ENCODE data around the gene MGAT1.

The MGAT1 gene

DNA sequence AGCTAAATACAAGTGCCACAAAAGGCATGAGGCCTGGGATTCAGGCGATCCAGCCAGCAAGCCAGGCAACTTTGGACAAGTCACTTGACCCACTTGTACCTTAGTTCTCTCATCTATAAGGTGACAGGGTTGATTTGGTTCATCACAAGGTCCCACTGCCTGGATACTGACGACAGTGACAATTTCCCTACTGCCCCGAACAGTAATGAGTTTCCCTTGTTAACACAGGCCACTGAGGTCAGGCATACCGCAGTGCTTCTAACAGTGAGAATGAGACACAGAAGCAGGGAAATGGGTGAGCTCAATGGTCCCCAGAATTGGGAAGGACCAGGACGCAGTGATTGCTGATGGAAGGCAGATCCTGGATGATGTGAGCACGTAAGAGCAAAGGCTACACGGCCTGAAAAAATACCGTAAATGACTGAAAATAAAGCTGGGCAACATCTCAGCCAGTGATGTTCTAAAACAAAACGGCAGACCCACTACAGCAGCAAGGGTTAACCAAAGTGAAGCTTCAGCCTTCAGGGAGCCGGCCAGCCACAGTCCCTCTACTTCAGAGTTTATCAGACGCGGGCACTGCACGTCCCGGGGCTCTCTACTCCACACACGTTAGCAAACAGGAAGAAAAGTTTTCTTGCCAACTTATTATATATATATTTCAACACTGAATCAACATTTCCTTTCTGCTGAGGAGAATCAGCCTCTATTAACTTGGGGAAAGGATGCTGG is 846 bp downstream of the MGAT1 start:
- TF ChIP-seq ISL1 (CRISPR knock-in tag; IDR thresholded peaks at IDR 0.05) (no peak), ZC3H10 (CRISPR knock-in tag; IDR thresholded peaks at IDR 0.05) (no peak)
- TF ChIP-seq, protein P1, sequence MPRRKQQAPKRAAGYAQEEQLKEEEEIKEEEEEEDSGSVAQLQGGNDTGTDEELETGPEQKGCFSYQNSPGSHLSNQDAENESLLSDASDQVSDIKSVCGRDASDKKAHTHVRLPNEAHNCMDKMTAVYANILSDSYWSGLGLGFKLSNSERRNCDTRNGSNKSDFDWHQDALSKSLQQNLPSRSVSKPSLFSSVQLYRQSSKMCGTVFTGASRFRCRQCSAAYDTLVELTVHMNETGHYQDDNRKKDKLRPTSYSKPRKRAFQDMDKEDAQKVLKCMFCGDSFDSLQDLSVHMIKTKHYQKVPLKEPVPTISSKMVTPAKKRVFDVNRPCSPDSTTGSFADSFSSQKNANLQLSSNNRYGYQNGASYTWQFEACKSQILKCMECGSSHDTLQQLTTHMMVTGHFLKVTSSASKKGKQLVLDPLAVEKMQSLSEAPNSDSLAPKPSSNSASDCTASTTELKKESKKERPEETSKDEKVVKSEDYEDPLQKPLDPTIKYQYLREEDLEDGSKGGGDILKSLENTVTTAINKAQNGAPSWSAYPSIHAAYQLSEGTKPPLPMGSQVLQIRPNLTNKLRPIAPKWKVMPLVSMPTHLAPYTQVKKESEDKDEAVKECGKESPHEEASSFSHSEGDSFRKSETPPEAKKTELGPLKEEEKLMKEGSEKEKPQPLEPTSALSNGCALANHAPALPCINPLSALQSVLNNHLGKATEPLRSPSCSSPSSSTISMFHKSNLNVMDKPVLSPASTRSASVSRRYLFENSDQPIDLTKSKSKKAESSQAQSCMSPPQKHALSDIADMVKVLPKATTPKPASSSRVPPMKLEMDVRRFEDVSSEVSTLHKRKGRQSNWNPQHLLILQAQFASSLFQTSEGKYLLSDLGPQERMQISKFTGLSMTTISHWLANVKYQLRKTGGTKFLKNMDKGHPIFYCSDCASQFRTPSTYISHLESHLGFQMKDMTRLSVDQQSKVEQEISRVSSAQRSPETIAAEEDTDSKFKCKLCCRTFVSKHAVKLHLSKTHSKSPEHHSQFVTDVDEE (CRISPR knock-in tag; IDR thresholded peaks at IDR 0.05) = no peak
- TF ChIP-seq, protein P2, sequence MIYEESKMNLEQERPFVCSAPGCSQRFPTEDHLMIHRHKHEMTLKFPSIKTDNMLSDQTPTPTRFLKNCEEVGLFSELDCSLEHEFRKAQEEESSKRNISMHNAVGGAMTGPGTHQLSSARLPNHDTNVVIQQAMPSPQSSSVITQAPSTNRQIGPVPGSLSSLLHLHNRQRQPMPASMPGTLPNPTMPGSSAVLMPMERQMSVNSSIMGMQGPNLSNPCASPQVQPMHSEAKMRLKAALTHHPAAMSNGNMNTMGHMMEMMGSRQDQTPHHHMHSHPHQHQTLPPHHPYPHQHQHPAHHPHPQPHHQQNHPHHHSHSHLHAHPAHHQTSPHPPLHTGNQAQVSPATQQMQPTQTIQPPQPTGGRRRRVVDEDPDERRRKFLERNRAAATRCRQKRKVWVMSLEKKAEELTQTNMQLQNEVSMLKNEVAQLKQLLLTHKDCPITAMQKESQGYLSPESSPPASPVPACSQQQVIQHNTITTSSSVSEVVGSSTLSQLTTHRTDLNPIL (CRISPR knock-in tag; IDR thresholded peaks at IDR 0.05; ENCODE audit: low read depth) = no peak
- peak; percentile 61 for ATAC-seq

DNA sequence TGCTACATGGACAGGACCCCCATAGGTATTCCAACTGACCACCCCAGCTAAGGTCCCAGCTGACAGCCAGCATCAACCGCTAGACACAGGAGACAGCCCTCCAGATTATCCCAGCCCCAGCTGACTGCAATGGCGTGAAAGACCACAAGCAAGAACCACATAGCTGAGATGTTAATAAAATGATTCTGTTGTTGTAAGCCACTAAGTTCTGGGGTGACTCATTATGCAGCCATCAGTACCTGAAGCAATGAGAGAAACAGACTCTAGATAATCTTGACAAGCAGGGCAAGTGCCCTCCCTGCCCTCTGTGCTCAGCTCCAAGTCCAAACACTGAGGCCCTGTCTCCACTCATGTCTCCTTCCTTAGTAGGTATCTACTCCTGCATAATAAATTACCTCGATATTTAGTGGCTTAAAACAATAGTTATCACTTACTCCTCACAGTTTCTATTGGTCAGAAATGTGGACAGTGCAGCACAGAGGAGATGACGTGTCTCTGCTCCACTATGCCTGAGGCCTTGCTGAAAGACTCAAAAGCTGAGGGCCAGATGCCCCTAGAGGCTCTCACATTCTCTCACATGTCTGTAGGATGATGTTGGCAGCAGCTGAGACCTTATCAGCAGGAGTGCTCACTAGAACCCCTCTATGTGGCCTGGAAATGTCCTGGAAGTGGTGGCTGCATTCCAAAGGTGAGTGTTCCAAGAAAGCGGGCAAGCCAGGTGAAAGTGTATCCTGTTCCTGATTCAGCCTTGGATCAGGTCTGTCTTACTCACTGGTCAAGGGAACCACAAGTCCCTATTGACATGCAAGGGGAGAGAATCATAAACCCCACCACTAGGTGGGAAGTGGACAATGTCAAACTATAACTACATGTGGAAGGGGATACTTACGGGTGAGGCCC is 2.5 kb downstream of the MGAT1 start:
- TF ChIP-seq BACH2 (CRISPR knock-in tag; IDR thresholded peaks at IDR 0.05; ENCODE audit: borderline replicate concordance) (no peak), ZFP30 (CRISPR knock-in tag; IDR thresholded peaks at IDR 0.05) (no peak), ISL1 (CRISPR knock-in tag; IDR thresholded peaks at IDR 0.05) (no peak), PPARA (CRISPR knock-in tag; IDR thresholded peaks at IDR 0.05; ENCODE audit: borderline replicate concordance) (no peak), ZFP3 (CRISPR knock-in tag; IDR thresholded peaks at IDR 0.05) (no peak), GLIS3 (CRISPR knock-in tag; IDR thresholded peaks at IDR 0.05) (no peak), ESRRG (CRISPR knock-in tag; IDR thresholded peaks at IDR 0.05) (no peak)
- TF ChIP-seq, protein P3, sequence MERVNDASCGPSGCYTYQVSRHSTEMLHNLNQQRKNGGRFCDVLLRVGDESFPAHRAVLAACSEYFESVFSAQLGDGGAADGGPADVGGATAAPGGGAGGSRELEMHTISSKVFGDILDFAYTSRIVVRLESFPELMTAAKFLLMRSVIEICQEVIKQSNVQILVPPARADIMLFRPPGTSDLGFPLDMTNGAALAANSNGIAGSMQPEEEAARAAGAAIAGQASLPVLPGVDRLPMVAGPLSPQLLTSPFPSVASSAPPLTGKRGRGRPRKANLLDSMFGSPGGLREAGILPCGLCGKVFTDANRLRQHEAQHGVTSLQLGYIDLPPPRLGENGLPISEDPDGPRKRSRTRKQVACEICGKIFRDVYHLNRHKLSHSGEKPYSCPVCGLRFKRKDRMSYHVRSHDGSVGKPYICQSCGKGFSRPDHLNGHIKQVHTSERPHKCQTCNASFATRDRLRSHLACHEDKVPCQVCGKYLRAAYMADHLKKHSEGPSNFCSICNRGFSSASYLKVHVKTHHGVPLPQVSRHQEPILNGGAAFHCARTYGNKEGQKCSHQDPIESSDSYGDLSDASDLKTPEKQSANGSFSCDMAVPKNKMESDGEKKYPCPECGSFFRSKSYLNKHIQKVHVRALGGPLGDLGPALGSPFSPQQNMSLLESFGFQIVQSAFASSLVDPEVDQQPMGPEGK (CRISPR knock-in tag; IDR thresholded peaks at IDR 0.05; ENCODE audit: borderline replicate concordance) = no peak
- TF ChIP-seq, protein P4, sequence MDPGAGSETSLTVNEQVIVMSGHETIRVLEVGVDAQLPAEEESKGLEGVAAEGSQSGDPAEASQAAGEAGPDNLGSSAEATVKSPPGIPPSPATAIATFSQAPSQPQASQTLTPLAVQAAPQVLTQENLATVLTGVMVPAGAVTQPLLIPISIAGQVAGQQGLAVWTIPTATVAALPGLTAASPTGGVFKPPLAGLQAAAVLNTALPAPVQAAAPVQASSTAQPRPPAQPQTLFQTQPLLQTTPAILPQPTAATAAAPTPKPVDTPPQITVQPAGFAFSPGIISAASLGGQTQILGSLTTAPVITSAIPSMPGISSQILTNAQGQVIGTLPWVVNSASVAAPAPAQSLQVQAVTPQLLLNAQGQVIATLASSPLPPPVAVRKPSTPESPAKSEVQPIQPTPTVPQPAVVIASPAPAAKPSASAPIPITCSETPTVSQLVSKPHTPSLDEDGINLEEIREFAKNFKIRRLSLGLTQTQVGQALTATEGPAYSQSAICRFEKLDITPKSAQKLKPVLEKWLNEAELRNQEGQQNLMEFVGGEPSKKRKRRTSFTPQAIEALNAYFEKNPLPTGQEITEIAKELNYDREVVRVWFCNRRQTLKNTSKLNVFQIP (CRISPR knock-in tag; IDR thresholded peaks at IDR 0.05; ENCODE audit: borderline replicate concordance, low read depth) = no peak
- no peak for ATAC-seq

DNA sequence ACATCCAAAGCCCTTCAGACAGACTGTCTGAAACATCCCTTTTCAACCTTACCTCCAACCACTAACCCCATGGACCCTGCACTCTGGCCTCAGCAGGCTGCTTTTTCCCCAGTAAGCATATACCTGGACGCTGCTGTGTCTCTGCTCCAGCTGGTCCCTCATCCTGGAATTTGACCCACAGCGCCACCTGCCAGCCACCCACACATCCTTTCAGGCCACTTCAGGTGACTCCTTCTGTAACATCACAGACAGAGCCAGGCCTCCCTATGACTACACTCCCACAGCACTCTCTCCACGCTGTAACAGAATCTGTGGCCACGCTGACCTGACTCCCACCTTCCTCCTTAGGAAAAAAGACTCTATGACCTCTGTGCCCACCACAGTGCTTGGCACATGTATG is 3.4 kb downstream of the MGAT1 start:
- no peak for ATAC-seq
- no peak for TF ChIP-seq ZNF565 (CRISPR knock-in tag; conservative IDR thresholded peaks at IDR 0.05; ENCODE audit: low read depth)
- no peak for TF ChIP-seq RARB (CRISPR knock-in tag; IDR thresholded peaks at IDR 0.05)
- TF ChIP-seq ESRRG (CRISPR knock-in tag; IDR thresholded peaks at IDR 0.05) = no peak
- TF ChIP-seq, protein P1 (CRISPR knock-in tag; IDR thresholded peaks at IDR 0.05) = no peak
- TF ChIP-seq GLIS3 (CRISPR knock-in tag; IDR thresholded peaks at IDR 0.05) = no peak

DNA sequence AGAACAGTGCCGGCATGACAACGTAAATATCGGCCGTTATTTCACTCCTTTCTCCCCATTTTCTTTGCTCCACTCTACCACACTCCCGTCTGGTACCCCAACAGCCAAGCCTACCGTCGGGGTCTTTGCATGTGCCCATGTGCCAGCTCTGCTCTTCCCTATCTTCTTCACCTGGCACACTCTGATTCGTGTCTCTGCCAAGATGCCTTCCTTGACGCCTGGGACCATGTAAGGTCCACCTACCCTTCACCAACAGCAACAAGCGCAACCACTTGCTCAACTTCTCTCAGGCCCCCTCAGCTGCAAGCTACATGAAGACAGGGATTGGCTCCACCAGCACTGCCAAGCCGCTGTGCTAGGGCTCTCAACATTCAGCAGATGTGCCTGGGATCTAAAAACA is 4.4 kb downstream of the MGAT1 start:
- no peak for ATAC-seq
- TF ChIP-seq PPARA (CRISPR knock-in tag; IDR thresholded peaks at IDR 0.05; ENCODE audit: borderline replicate concordance) = no peak
- no peak for TF ChIP-seq CSDC2 (CRISPR knock-in tag; IDR thresholded peaks at IDR 0.05)
- no peak for TF ChIP-seq ZNF70 (CRISPR knock-in tag; IDR thresholded peaks at IDR 0.05)
- TF ChIP-seq TOX (CRISPR knock-in tag; IDR thresholded peaks at IDR 0.05; ENCODE audit: borderline replicate concordance) = no peak
- no peak for TF ChIP-seq ZFP3 (CRISPR knock-in tag; IDR thresholded peaks at IDR 0.05)
- TF ChIP-seq ZC3H10 (CRISPR knock-in tag; IDR thresholded peaks at IDR 0.05) = no peak
- TF ChIP-seq GLIS3 (CRISPR knock-in tag; IDR thresholded peaks at IDR 0.05) = no peak
- no peak for TF ChIP-seq OSR1 (CRISPR knock-in tag; IDR thresholded peaks at IDR 0.05)
- TF ChIP-seq, protein P1 (CRISPR knock-in tag; IDR thresholded peaks at IDR 0.05) = no peak
- no peak for TF ChIP-seq ZNF8 (CRISPR knock-in tag; IDR thresholded peaks at IDR 0.05)
- no peak for TF ChIP-seq ARNTL (CRISPR knock-in tag; IDR thresholded peaks at IDR 0.05; ENCODE audit: borderline replicate concordance, low read depth)
- TF ChIP-seq ESRRG (CRISPR knock-in tag; IDR thresholded peaks at IDR 0.05) = no peak
